HL-60 (cell line): Measurements from ENCODE around the gene AQP10.

Experiments
- CTCF ChIP-seq: IDR thresholded peaks from one replicate; pipeline ENCODE4 v1.5.1; 2011; ENCODE audit warnings: low read length, control low read depth, inconsistent platforms; ENCODE audit not compliant: insufficient read depth
- GABPA ChIP-seq: IDR thresholded peaks from 2 replicates; pipeline ENCODE4 v1.6.1; 2012; ENCODE audit warnings: low read depth
- POLR2AphosphoS5 ChIP-seq: IDR thresholded peaks from 2 replicates; pipeline ENCODE4 v1.6.1; 2012; ENCODE audit warnings: low read depth
- REST ChIP-seq: IDR thresholded peaks from 2 replicates; pipeline ENCODE4 v1.6.1; 2012; ENCODE audit warnings: low read depth; ENCODE audit not compliant: insufficient replicate concordance
- SPI1 ChIP-seq: IDR thresholded peaks from 2 replicates; pipeline ENCODE4 v1.6.1; 2012; ENCODE audit warnings: low read depth, mild to moderate bottlenecking, borderline replicate concordance

GRCh38 chr1:154301582-154301981, 19.3 kb upstream of the AQP10 start:
- TF ChIP-seq CTCF (no peak), REST (no peak), POLR2AphosphoS5 (no peak), GABPA (no peak), SPI1 (no peak)
